Measurements from ENCODE around the gene SYK.
"Not testable (repeated sequence)": the region's sequence is repeated elsewhere in the genome, so short reads cannot be mapped to it uniquely, and the experiment has no call there.

The SYK gene

GRCh38 chr9:90880066-90880465 is 78.4 kb downstream of the SYK start:
- DNase-seq (ENCODE audit: low read depth, low spot score): no peak

- no peak for DNase-seq (ENCODE audit: low read depth, low spot score)
Observed at GRCh38 chr9:90880669-90881068, 79.0 kb downstream of the SYK start.

GRCh38 chr9:90881648-90882047 is 80.0 kb downstream of the SYK start:
- no peak for DNase-seq (ENCODE audit: low read depth, low spot score)

GRCh38 chr9:90882991-90883600 is 81.5 kb downstream of the SYK start:
- no peak for DNase-seq (ENCODE audit: low read depth, low spot score)

- no peak for DNase-seq (ENCODE audit: low read depth, low spot score)
Observed at GRCh38 chr9:90883661-90884060, 82.0 kb downstream of the SYK start.

- no peak for DNase-seq (ENCODE audit: low read depth, low spot score)
Observed at GRCh38 chr9:90884178-90884577, 82.6 kb downstream of the SYK start.

GRCh38 chr9:90886868-90887267 is 85.2 kb downstream of the SYK start:
- DNase-seq (ENCODE audit: low read depth, low spot score): not testable (repeated sequence)

GRCh38 chr9:90888941-90889340 is 87.3 kb downstream of the SYK start:
- DNase-seq (ENCODE audit: low read depth, low spot score): no peak

GRCh38 chr9:90890146-90890810 is 88.7 kb downstream of the SYK start:
- no peak for DNase-seq (ENCODE audit: low read depth, low spot score)

- no peak for DNase-seq (ENCODE audit: low read depth, low spot score)
Observed at GRCh38 chr9:90891308-90892040, 89.9 kb downstream of the SYK start.

GRCh38 chr9:90892918-90893317 is 91.3 kb downstream of the SYK start:
- DNase-seq (ENCODE audit: low read depth, low spot score): no peak

- no peak for DNase-seq (ENCODE audit: low read depth, low spot score)
Observed at GRCh38 chr9:90893706-90894105, 92.1 kb downstream of the SYK start.

GRCh38 chr9:90894986-90895687 is 93.5 kb downstream of the SYK start:
- no peak for DNase-seq (ENCODE audit: low read depth, low spot score)

- DNase-seq (ENCODE audit: low read depth, low spot score): no peak
Observed at GRCh38 chr9:90895786-90896185, 94.2 kb downstream of the SYK start.

GRCh38 chr9:90896231-90896630 is 94.6 kb downstream of the SYK start:
- no peak for DNase-seq (ENCODE audit: low read depth, low spot score)

- DNase-seq (ENCODE audit: low read depth, low spot score): no peak
Observed at GRCh38 chr9:90898228-90898627, 96.6 kb downstream of the SYK start.

GRCh38 chr9:90899287-90899686 is 97.7 kb downstream of the SYK start:
- no peak for DNase-seq (ENCODE audit: low read depth, low spot score)

GRCh38 chr9:90900130-90900529 is 98.5 kb downstream of the SYK start:
- no peak for DNase-seq (ENCODE audit: low read depth, low spot score)

GRCh38 chr9:90901933-90902332 is 100.3 kb downstream of the SYK start:
- DNase-seq (ENCODE audit: low read depth, low spot score): no peak

GRCh38 chr9:90903766-90904424 is 102.3 kb downstream of the SYK start:
- no peak for DNase-seq (ENCODE audit: low read depth, low spot score)

GRCh38 chr9:90904706-90905478 is 103.3 kb downstream of the SYK start:
- DNase-seq (ENCODE audit: low read depth, low spot score): no peak
